Measurements from ENCODE around the gene SAMD13.

Gene SAMD13

GRCh38 chr1:84301004-84301784, at the start of gene SAMD13:
Gene SAMD13, plus strand, starts transcription at chr1:84301708. Its CDS starts 1,527 bp downstream, at chr1:84303235.
- no peak within 1 kb of the TSS for H3K27ac ChIP-seq (ENCODE audit: low read length)
- no peaks in the 10 kb centered on the region for H3K27me3 ChIP-seq (ENCODE audit: control insufficient read depth, insufficient read depth, low read length)
- H3K36me3 ChIP-seq (ENCODE audit: control insufficient read depth, insufficient read depth, low read length) = no peaks in the 10 kb centered on the region
- peaks cover 4% of the 10 kb centered on the region; the same call in 1 of the 2 replicates for H3K4me1 ChIP-seq (ENCODE audit: control insufficient read depth, insufficient read depth, low read length)
- WGBS (ENCODE audit: insufficient coverage, insufficient read length) = no CpG with 5 or more reads among the region's 5 CpGs
- H3K4me3 ChIP-seq (ENCODE audit: low read length) = no peak within 1 kb of the TSS
- H3K9me3 ChIP-seq (ENCODE audit: control insufficient read depth, insufficient read depth, low read length) = no peaks in the 10 kb centered on the region
- DNase-seq (ENCODE audit: low read depth, low spot score) = no peak

- Histone ChIP-seq H3K4me1 (ENCODE audit: control insufficient read depth, insufficient read depth, low read length) (no peaks in the 10 kb centered on the region; the same call in 1 of the 2 replicates), H3K9me3 (ENCODE audit: control insufficient read depth, insufficient read depth, low read length) (no peaks in the 10 kb centered on the region), H3K4me3 (ENCODE audit: low read length) (no peak overlapping the region), H3K27me3 (ENCODE audit: control insufficient read depth, insufficient read depth, low read length) (no peaks in the 10 kb centered on the region), H3K27ac (ENCODE audit: low read length) (no peak overlapping the region), H3K36me3 (ENCODE audit: control insufficient read depth, insufficient read depth, low read length) (no peaks in the 10 kb centered on the region)
- no peak for DNase-seq (ENCODE audit: low read depth, low spot score)
- no CpG with 5 or more reads among the region's 2 CpGs for WGBS (ENCODE audit: insufficient coverage, insufficient read length)
These were observed 48.5 kb upstream of the SAMD13 start for GRCh38 chr1:84253036-84253435.

- no peak for DNase-seq (ENCODE audit: low read depth, low spot score)
- Histone ChIP-seq H3K36me3 (ENCODE audit: control insufficient read depth, insufficient read depth, low read length) (no peaks in the 10 kb centered on the region), H3K27ac (ENCODE audit: low read length) (no peak overlapping the region), H3K27me3 (ENCODE audit: control insufficient read depth, insufficient read depth, low read length) (no peaks in the 10 kb centered on the region), H3K4me3 (ENCODE audit: low read length) (no peak overlapping the region), H3K9me3 (ENCODE audit: control insufficient read depth, insufficient read depth, low read length) (no peaks in the 10 kb centered on the region), H3K4me1 (ENCODE audit: control insufficient read depth, insufficient read depth, low read length) (no peaks in the 10 kb centered on the region; the same call in 1 of the 2 replicates)
- no CpG with 5 or more reads among the region's 4 CpGs for WGBS (ENCODE audit: insufficient coverage, insufficient read length)
These were observed 47.6 kb upstream of the SAMD13 start for GRCh38 chr1:84253891-84254290.

GRCh38 chr1:84254703-84255238, 46.7 kb upstream of the SAMD13 start:
- Histone ChIP-seq H3K36me3 (ENCODE audit: control insufficient read depth, insufficient read depth, low read length) (no peaks in the 10 kb centered on the region), H3K4me1 (ENCODE audit: control insufficient read depth, insufficient read depth, low read length) (no peaks in the 10 kb centered on the region; the same call in 1 of the 2 replicates), H3K4me3 (ENCODE audit: low read length) (no peak overlapping the region), H3K27ac (ENCODE audit: low read length) (no peak overlapping the region), H3K27me3 (ENCODE audit: control insufficient read depth, insufficient read depth, low read length) (no peaks in the 10 kb centered on the region), H3K9me3 (ENCODE audit: control insufficient read depth, insufficient read depth, low read length) (no peaks in the 10 kb centered on the region)
- WGBS (ENCODE audit: insufficient coverage, insufficient read length) = no CpG with 5 or more reads among the region's 2 CpGs
- DNase-seq (ENCODE audit: low read depth, low spot score) = no peak

GRCh38 chr1:84255582-84255981, 45.9 kb upstream of the SAMD13 start:
- Histone ChIP-seq H3K9me3 (ENCODE audit: control insufficient read depth, insufficient read depth, low read length) (no peaks in the 10 kb centered on the region), H3K4me3 (ENCODE audit: low read length) (no peak overlapping the region), H3K27me3 (ENCODE audit: control insufficient read depth, insufficient read depth, low read length) (no peaks in the 10 kb centered on the region), H3K36me3 (ENCODE audit: control insufficient read depth, insufficient read depth, low read length) (no peaks in the 10 kb centered on the region), H3K4me1 (ENCODE audit: control insufficient read depth, insufficient read depth, low read length) (no peaks in the 10 kb centered on the region; the same call in 1 of the 2 replicates), H3K27ac (ENCODE audit: low read length) (no peak overlapping the region)
- DNase-seq (ENCODE audit: low read depth, low spot score) = no peak

- Histone ChIP-seq H3K27me3 (ENCODE audit: control insufficient read depth, insufficient read depth, low read length) (no peaks in the 10 kb centered on the region), H3K4me1 (ENCODE audit: control insufficient read depth, insufficient read depth, low read length) (no peaks in the 10 kb centered on the region; the same call in 1 of the 2 replicates), H3K9me3 (ENCODE audit: control insufficient read depth, insufficient read depth, low read length) (no peaks in the 10 kb centered on the region), H3K36me3 (ENCODE audit: control insufficient read depth, insufficient read depth, low read length) (no peaks in the 10 kb centered on the region), H3K27ac (ENCODE audit: low read length) (no peak overlapping the region), H3K4me3 (ENCODE audit: low read length) (no peak overlapping the region)
- no CpG with 5 or more reads among the region's 2 CpGs for WGBS (ENCODE audit: insufficient coverage, insufficient read length)
- DNase-seq (ENCODE audit: low read depth, low spot score) = no peak
These were observed 43.9 kb upstream of the SAMD13 start for GRCh38 chr1:84257617-84258016.

DNA sequence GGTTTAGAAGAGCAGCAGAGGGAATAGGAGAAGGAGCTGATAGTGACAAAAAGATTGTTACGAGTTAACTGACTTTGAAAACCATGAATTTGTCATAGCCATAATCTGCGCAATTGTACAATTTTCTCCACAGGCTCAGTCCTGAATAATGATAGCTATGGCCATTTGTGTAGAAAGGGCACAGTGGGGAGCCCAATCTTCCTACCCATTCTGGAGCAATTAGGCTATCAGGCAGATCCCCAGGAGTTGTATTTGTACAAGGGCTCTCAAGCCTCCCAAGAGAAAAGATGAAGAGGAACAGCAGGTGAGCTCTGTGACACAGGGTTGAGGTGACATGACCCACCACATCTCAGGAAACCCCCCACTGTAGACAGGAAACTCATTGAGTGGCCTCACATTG, 42.1 kb upstream of the SAMD13 start:
- Histone ChIP-seq H3K27me3 (ENCODE audit: control insufficient read depth, insufficient read depth, low read length) (no peaks in the 10 kb centered on the region), H3K27ac (ENCODE audit: low read length) (no peak overlapping the region), H3K4me1 (ENCODE audit: control insufficient read depth, insufficient read depth, low read length) (no peaks in the 10 kb centered on the region; the same call in 1 of the 2 replicates), H3K36me3 (ENCODE audit: control insufficient read depth, insufficient read depth, low read length) (no peaks in the 10 kb centered on the region), H3K4me3 (ENCODE audit: low read length) (no peak overlapping the region), H3K9me3 (ENCODE audit: control insufficient read depth, insufficient read depth, low read length) (no peaks in the 10 kb centered on the region)
- WGBS (ENCODE audit: insufficient coverage, insufficient read length) = no CpG with 5 or more reads among the region's 2 CpGs
- no peak for DNase-seq (ENCODE audit: low read depth, low spot score)

DNA sequence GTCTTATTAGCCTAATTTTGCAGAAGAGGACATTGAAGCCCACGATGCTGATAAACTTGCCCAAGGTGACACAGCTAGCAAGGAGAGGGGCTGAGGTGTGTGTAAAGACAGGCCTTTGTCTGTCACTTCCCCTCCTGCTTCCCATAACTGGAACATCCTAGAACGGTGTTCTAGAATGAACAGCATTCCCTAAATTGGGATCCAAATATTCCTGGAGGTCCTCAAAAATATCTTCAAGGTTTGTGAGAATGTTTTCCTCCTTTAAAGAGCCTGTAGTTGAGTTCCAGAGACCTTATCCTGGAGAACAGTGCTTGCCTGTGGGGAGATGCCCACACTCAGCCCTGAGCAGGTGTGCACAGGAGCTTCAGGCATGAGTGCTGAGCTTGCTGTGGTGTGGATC, 41.5 kb upstream of the SAMD13 start:
- DNase-seq (ENCODE audit: low read depth, low spot score) = no peak
- no peak overlapping the region for H3K4me3 ChIP-seq (ENCODE audit: low read length)
- H3K36me3 ChIP-seq (ENCODE audit: control insufficient read depth, insufficient read depth, low read length) = no peaks in the 10 kb centered on the region
- H3K4me1 ChIP-seq (ENCODE audit: control insufficient read depth, insufficient read depth, low read length) = no peaks in the 10 kb centered on the region; the same call in 1 of the 2 replicates
- no peaks in the 10 kb centered on the region for H3K9me3 ChIP-seq (ENCODE audit: control insufficient read depth, insufficient read depth, low read length)
- WGBS (ENCODE audit: insufficient coverage, insufficient read length) = no CpG with 5 or more reads among the region's 2 CpGs
- H3K27me3 ChIP-seq (ENCODE audit: control insufficient read depth, insufficient read depth, low read length) = no peaks in the 10 kb centered on the region
- no peak overlapping the region for H3K27ac ChIP-seq (ENCODE audit: low read length)

- no peak for DNase-seq (ENCODE audit: low read depth, low spot score)
- WGBS (ENCODE audit: insufficient coverage, insufficient read length) = no CpG with 5 or more reads among the region's 3 CpGs
- H3K27ac ChIP-seq (ENCODE audit: low read length) = no peak overlapping the region
- no peaks in the 10 kb centered on the region for H3K4me1 ChIP-seq (ENCODE audit: control insufficient read depth, insufficient read depth, low read length)
- H3K4me3 ChIP-seq (ENCODE audit: low read length) = no peak overlapping the region
- H3K36me3 ChIP-seq (ENCODE audit: control insufficient read depth, insufficient read depth, low read length) = no peaks in the 10 kb centered on the region
- H3K27me3 ChIP-seq (ENCODE audit: control insufficient read depth, insufficient read depth, low read length) = no peaks in the 10 kb centered on the region
- H3K9me3 ChIP-seq (ENCODE audit: control insufficient read depth, insufficient read depth, low read length) = no peaks in the 10 kb centered on the region
These were observed 40.5 kb upstream of the SAMD13 start for GRCh38 chr1:84260852-84261518.

DNA sequence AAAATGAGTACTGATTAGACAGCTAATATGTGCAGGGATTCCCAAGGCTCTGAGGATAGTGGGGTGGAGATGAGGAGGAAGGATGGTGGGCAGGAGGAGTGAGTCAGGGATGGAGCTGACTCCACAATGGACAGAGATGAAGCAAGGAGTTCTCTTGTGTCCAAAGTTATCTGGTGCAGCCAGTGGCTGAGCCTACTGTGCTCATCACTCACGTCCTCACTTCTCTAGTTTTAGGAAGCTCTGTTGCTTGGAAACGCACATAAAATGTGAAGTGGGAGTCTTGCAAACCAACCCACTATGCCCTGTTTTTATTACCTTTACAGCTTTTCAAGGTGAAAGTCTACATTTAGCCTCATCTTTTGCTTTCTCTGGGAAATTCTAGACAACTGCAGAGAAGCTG, 36.5 kb upstream of the SAMD13 start:
- no peaks in the 10 kb centered on the region for H3K27me3 ChIP-seq (ENCODE audit: control insufficient read depth, insufficient read depth, low read length)
- WGBS (ENCODE audit: insufficient coverage, insufficient read length) = no CpG with 5 or more reads among the region's 2 CpGs

More for the DNA sequence above, 36.5 kb upstream of the SAMD13 start:
- DNase-seq (ENCODE audit: low read depth, low spot score) = no peak
- Histone ChIP-seq H3K27ac (ENCODE audit: low read length) (no peak overlapping the region), H3K4me1 (ENCODE audit: control insufficient read depth, insufficient read depth, low read length) (no peaks in the 10 kb centered on the region), H3K9me3 (ENCODE audit: control insufficient read depth, insufficient read depth, low read length) (no peaks in the 10 kb centered on the region), H3K36me3 (ENCODE audit: control insufficient read depth, insufficient read depth, low read length) (no peaks in the 10 kb centered on the region), H3K4me3 (ENCODE audit: low read length) (no peak overlapping the region)
